ENCODE results near the gene PUSL1. TPM values are rescaled to one million over a fixed set of nuclear protein-coding genes. Genes with fewer than 3 reads are reported as not detected.
A peak's percentile ranks its signal among the peaks of the same experiment; 100 is the strongest.

The PUSL1 gene
- total and polyA plus RNA-seq, 2 of the 4 experiments (the other 2 are of a cell fraction), result 10.9 to 33.0 TPM

- intact Hi-C loops (cut with micrococcal nuclease), result no loop called here
- ATAC-seq (ENCODE audit: low read depth), result no peak
- in situ Hi-C loops (cut with MboI; ENCODE audit: low sequenced_read_pairs), result no loop called here
Observed at GRCh38 chr1:1280782-1281481, 27.5 kb upstream of the PUSL1 start.

More at GRCh38 chr1:1280782-1281481, 27.5 kb upstream of the PUSL1 start:
- Histone ChIP-seq H4K8ac (ENCODE audit: low read depth in 2 of 2, low read length in 2 of 2) (no peak overlapping the region), H2AK9ac (replicated peaks; ENCODE audit: low read depth, low read length, poor library complexity) (peak overlapping the region; percentile 16), H2BK120ac (ENCODE audit: low read depth, low read length) (no peak overlapping the region), H3K4me2 (ENCODE audit: low read depth, low read length) (no peak overlapping the region), H3K79me1 (ENCODE audit: low read depth in 1 of 2, low read length in 2 of 2) (0 out of 4 replicates have a peak, but pooled peaks cover 0 to under 1% of the 10 kb centered on the region in 2 experiments), H3K23ac (ENCODE audit: low read depth, low read length) (no peak overlapping the region), H3K36me3 (ENCODE audit: control insufficient read depth, insufficient read depth, low read length) (no peaks in the 10 kb centered on the region), H3K18ac (ENCODE audit: low read depth, low read length) (no peak overlapping the region), H3K27ac (ENCODE audit: insufficient read depth, low read length) (no peak overlapping the region), H2AFZ (replicated peaks; ENCODE audit: low read length, poor library complexity) (no peak overlapping the region), H3K4me3 (ENCODE audit: insufficient read depth, low read depth, low read length) (no peak overlapping the region), H4K91ac (ENCODE audit: insufficient read depth, low read depth, low read length) (no peak overlapping the region), H4K20me1 (ENCODE audit: insufficient read depth, low read length) (no peaks in the 10 kb centered on the region), H3K4ac (ENCODE audit: low read depth, low read length) (no peak overlapping the region), H4K5ac (ENCODE audit: low read depth, low read length) (no peak overlapping the region), H3K56ac (ENCODE audit: extremely low read depth, insufficient read depth, low read length) (no peak overlapping the region), H3K9ac (ENCODE audit: low read depth, low read length) (no peak overlapping the region), H2BK20ac (ENCODE audit: low read depth, low read length) (no peak overlapping the region), H3K14ac (replicated peaks; ENCODE audit: low read depth, low read length) (no peak overlapping the region), H2BK5ac (ENCODE audit: low read depth, low read length, poor library complexity, severe bottlenecking) (no peak overlapping the region), H3K9me1 (ENCODE audit: insufficient read depth, low read length) (peaks cover 4% of the 10 kb centered on the region; the same call in 1 of the 2 replicates), H3K27me3 (ENCODE audit: control insufficient read depth, insufficient read depth, low read length) (no peaks in the 10 kb centered on the region), H3K9me3 (ENCODE audit: control insufficient read depth, insufficient read depth, low read length) (no peaks in the 10 kb centered on the region), H3K4me1 (ENCODE audit: control insufficient read depth, insufficient read depth, low read length) (peaks cover 9% of the 10 kb centered on the region), H2BK15ac (ENCODE audit: low read depth, low read length) (no peak overlapping the region), H2AK5ac (ENCODE audit: low read depth, low read length) (peak overlapping the region; percentile 39; the same call in 1 of the 2 replicates)
- POLR2A ChIA-PET (ENCODE audit: unreplicated experiment), result no interaction called here
- CTCF ChIA-PET, result no interaction called here
- BruUV-seq (replicated peaks), result no TSS peak
- DNase-seq, result no peak
- 95% methylated on average over 9 of the region's 21 CpGs; no CpG with 5 or more reads in 1 of the 2 experiments for WGBS, 2 experiments (ENCODE audit: extremely low coverage in 2 of 2, insufficient read length in 1 of 2)
- dilution Hi-C loops (cut with HindIII; ENCODE audit: low sequenced_read_pairs, unreplicated experiment), result no loop called here
- TF ChIP-seq POLR2A (IDR thresholded peaks at IDR 0.05; ENCODE audit: low read depth, low read length) (no peak), RAD21 (IDR thresholded peaks at IDR 0.05; ENCODE audit: low read length) (no peak), MAZ (IDR thresholded peaks at IDR 0.05; ENCODE audit: borderline replicate concordance, low read depth, low read length) (no peak), RCOR1 (IDR thresholded peaks at IDR 0.05; ENCODE audit: insufficient replicate concordance, low read length) (no peak), ELK1 (IDR thresholded peaks at IDR 0.05; ENCODE audit: borderline replicate concordance, low read depth, low read length) (no peak)
